H9 (cell line): ENCODE results near the gene TMPRSS6. TPM values are rescaled to one million over a fixed set of nuclear protein-coding genes. Genes with fewer than 3 reads are reported as not detected.

Experiments used
- DNase-seq: peaks from one replicate; pipeline ENCODE4 v3.0.0-alpha.2; 2017
- H2AFZ ChIP-seq: one replicate; pipeline ENCODE4 v1.6.1; 2013; ENCODE audit warnings: mild to moderate bottlenecking, low read length, control low read depth, moderate library complexity
- H2AK5ac ChIP-seq: 2 replicates; pipeline ENCODE4 v1.6.1; 2013; ENCODE audit warnings: low read length, control low read depth, mixed read lengths; ENCODE audit not compliant: insufficient read length
- H2BK120ac ChIP-seq: one replicate; pipeline ENCODE4 v1.6.1; 2013; ENCODE audit warnings: low read depth, mild to moderate bottlenecking, low read length, control low read depth, inconsistent platforms; ENCODE audit not compliant: poor library complexity, severe bottlenecking
- H2BK12ac ChIP-seq: 2 replicates; pipeline ENCODE4 v1.6.1; 2013; ENCODE audit warnings: low read length, control low read depth, mixed read lengths, low read depth; ENCODE audit not compliant: insufficient read length
- H2BK15ac ChIP-seq: 2 replicates; pipeline ENCODE4 v1.6.1; 2013; ENCODE audit warnings: low read depth, low read length, control low read depth
- H2BK20ac ChIP-seq: one replicate; pipeline ENCODE4 v1.6.1; 2013; ENCODE audit warnings: low read depth, mild to moderate bottlenecking, low read length, control low read depth, inconsistent platforms; ENCODE audit not compliant: poor library complexity, severe bottlenecking
- H2BK5ac ChIP-seq: 2 replicates; pipeline ENCODE4 v1.6.1; 2013; ENCODE audit warnings: low read length, control low read depth, mixed read lengths; ENCODE audit not compliant: insufficient read length
- H3K14ac ChIP-seq: 2 replicates; pipeline ENCODE4 v1.6.1; 2013; ENCODE audit warnings: low read length, control low read depth; ENCODE audit not compliant: insufficient read depth
- H3K18ac ChIP-seq: 2 replicates; pipeline ENCODE4 v1.6.1; 2013; ENCODE audit warnings: low read depth, mild to moderate bottlenecking, mixed read lengths, low read length, control low read depth; ENCODE audit not compliant: insufficient read length
- H3K23ac ChIP-seq: 2 replicates; pipeline ENCODE4 v1.6.1; 2013; ENCODE audit warnings: low read length, control low read depth, mixed read lengths, low read depth; ENCODE audit not compliant: insufficient read length
- H3K23me2 ChIP-seq: 2 replicates; pipeline ENCODE4 v1.6.1; 2013; ENCODE audit warnings: low read depth, mild to moderate bottlenecking, mixed read lengths, low read length, control low read depth; ENCODE audit not compliant: insufficient read length, poor library complexity, severe bottlenecking
- H3K27ac ChIP-seq: 2 replicates; pipeline ENCODE4 v1.5.1; 2013; ENCODE audit warnings: low read length, control low read depth, mixed read lengths, low read depth; ENCODE audit not compliant: insufficient read length
- H3K27me3 ChIP-seq: 2 replicates; pipeline ENCODE4 v1.6.1; 2013; ENCODE audit warnings: low read length, control low read depth, inconsistent platforms; ENCODE audit not compliant: insufficient read depth
- H3K4ac ChIP-seq: 2 replicates; pipeline ENCODE4 v1.6.1; 2013; ENCODE audit warnings: low read depth, mild to moderate bottlenecking, control low read depth, inconsistent platforms, low read length, moderate library complexity
- H3K4me1 ChIP-seq: 2 replicates; pipeline ENCODE4 v1.6.1; 2013; ENCODE audit warnings: low read length, control low read depth, inconsistent platforms; ENCODE audit not compliant: insufficient read depth
- H3K4me2 ChIP-seq: 2 replicates; pipeline ENCODE4 v1.6.1; 2013; ENCODE audit warnings: low read length, control low read depth, mixed read lengths; ENCODE audit not compliant: insufficient read length, insufficient read depth
- H3K56ac ChIP-seq: 2 replicates; pipeline ENCODE4 v1.6.1; 2013; ENCODE audit warnings: low read depth, mild to moderate bottlenecking, mixed read lengths, low read length, control low read depth; ENCODE audit not compliant: insufficient read length
- H3K79me1 ChIP-seq: 2 replicates; pipeline ENCODE4 v1.6.1; 2013; ENCODE audit warnings: low read depth, mild to moderate bottlenecking, moderate library complexity, low read length, control low read depth, inconsistent platforms; ENCODE audit not compliant: insufficient read depth, poor library complexity, severe bottlenecking
- H3K79me2 ChIP-seq: 2 replicates; pipeline ENCODE4 v1.6.1; 2013; ENCODE audit warnings: low read length, control low read depth, inconsistent platforms; ENCODE audit not compliant: insufficient read depth
- H3K9ac ChIP-seq: 2 replicates; pipeline ENCODE4 v1.6.1; 2013; ENCODE audit warnings: low read length, control low read depth, mixed read lengths; ENCODE audit not compliant: insufficient read length; ENCODE audit errors: extremely low read depth
- H3K9me3 ChIP-seq: one replicate; pipeline ENCODE4 v1.6.1; 2013; ENCODE audit warnings: low read depth, low read length, inconsistent platforms; ENCODE audit not compliant: control insufficient read depth
- H3T11ph ChIP-seq: one replicate; pipeline ENCODE4 v1.6.1; 2013; ENCODE audit warnings: mild to moderate bottlenecking, low read length, control low read depth, inconsistent platforms
- H4K20me1 ChIP-seq: one replicate; pipeline ENCODE4 v1.6.1; 2013; ENCODE audit not compliant: control insufficient read depth, insufficient read length, insufficient read depth
- H4K5ac ChIP-seq: 2 replicates; pipeline ENCODE4 v1.6.1; 2013; ENCODE audit warnings: low read depth, mild to moderate bottlenecking, mixed read lengths, low read length, control low read depth; ENCODE audit not compliant: insufficient read length
- H4K8ac ChIP-seq: replicated peaks from 2 replicates; pipeline ENCODE4 v1.6.1; 2013; ENCODE audit warnings: low read length, control low read depth, mixed read lengths, low read depth; ENCODE audit not compliant: insufficient read length
- H4K91ac ChIP-seq: 2 replicates; pipeline ENCODE4 v1.6.1; 2013; ENCODE audit warnings: low read depth, mild to moderate bottlenecking, moderate library complexity, mixed read lengths, low read length, control low read depth; ENCODE audit not compliant: insufficient read length
- H3K27ac Mint-ChIP-seq, 3 experiments: 2 replicates in 2 of 3; 3 replicates in 1 of 3; pipeline ENCODE4 v1.8.0; 2020 to 2021; ENCODE audit warnings: mixed read lengths in 3 of 3, mild to moderate bottlenecking in 1 of 3, moderate library complexity in 1 of 3
- H3K27me3 Mint-ChIP-seq: 2 replicates; pipeline ENCODE4 v1.8.0; 2021; ENCODE audit warnings: low read depth, mild to moderate bottlenecking, moderate library complexity, mixed read lengths
- H3K36me3 Mint-ChIP-seq, 3 experiments: 2 replicates in 2 of 3; 3 replicates in 1 of 3; pipeline ENCODE4 v1.8.0; 2020 to 2021; ENCODE audit warnings: low read depth in 3 of 3, mixed read lengths in 3 of 3; ENCODE audit not compliant: insufficient read depth in 1 of 3
- H3K4me1 Mint-ChIP-seq, 2 experiments: 2 replicates each; pipeline ENCODE4 v1.8.0; 2020; ENCODE audit warnings: mixed read lengths in 2 of 2
- H3K4me3 Mint-ChIP-seq, 2 experiments: 2 replicates in 1 of 2; 3 replicates in 1 of 2; pipeline ENCODE4 v1.8.0; 2020 to 2021; ENCODE audit warnings: mild to moderate bottlenecking in 2 of 2, mixed read lengths in 2 of 2, moderate library complexity in 1 of 2
- H3K9me3 Mint-ChIP-seq, 2 experiments: 2 replicates in 1 of 2; 3 replicates in 1 of 2; pipeline ENCODE4 v1.8.0; 2020; ENCODE audit warnings: mild to moderate bottlenecking in 2 of 2, mixed read lengths in 2 of 2, moderate library complexity in 1 of 2
- CTCF ChIP-seq: fragments of 200-600 bp; sonication (generic); conservative IDR thresholded peaks from 3 replicates; pipeline ENCODE4 v1.8.0; 2021; ENCODE audit warnings: antibody characterized with exemption, mild to moderate bottlenecking
- WGBS: extraction: QIAGEN DNeasy Blood & Tissue Kit; methylation state at CpG from one replicate; pipeline ENCODE4 v1.1.7; 2013; ENCODE audit warnings: missing lambda C conversion rate, low lambda C conversion rate, mixed read lengths; ENCODE audit not compliant: insufficient read length; ENCODE audit errors: extremely low coverage; 5-methylcytosine and 5-hydroxymethylcytosine counted together
- total RNA-seq: library from RNA; stranded (reverse); gene quantifications from 2 replicates; pipeline ENCODE4 v1.2.1, GENCODE V29; 2021

Gene TMPRSS6
- total RNA-seq, 1 experiment from 2014 or later, result not detected

- Histone ChIP-seq H2AK5ac (no peak overlapping the region), H3K27me3 (no peaks in the 10 kb centered on the region), H2BK20ac (no peak overlapping the region), H3K56ac (no peak overlapping the region), H3K4ac (no peak overlapping the region), H2BK12ac (no peak overlapping the region), H2BK5ac (no peak overlapping the region), H3K23me2 (no peaks in the 10 kb centered on the region), H3T11ph (no peak overlapping the region), H4K91ac (no peak overlapping the region), H2BK120ac (no peak overlapping the region), H3K23ac (no peak overlapping the region), H4K8ac (no peak overlapping the region), H3K79me1 (no peaks in the 10 kb centered on the region), H3K9me3 (no peaks in the 10 kb centered on the region), H4K5ac (no peak overlapping the region), H3K18ac (no peak overlapping the region), H2AFZ (no peak overlapping the region), H3K4me1 (no peaks in the 10 kb centered on the region; the same call in 1 of the 2 replicates), H3K9ac (no peak overlapping the region), H4K20me1 (no peaks in the 10 kb centered on the region), H3K27ac (no peak overlapping the region), H3K79me2 (no peaks in the 10 kb centered on the region), H3K14ac (no peak overlapping the region; the same call in 1 of the 2 replicates), H3K4me2 (no peak overlapping the region), H2BK15ac (no peak overlapping the region)
- Mint-ChIP-seq H3K27me3 (peaks cover 18% of the 10 kb centered on the region), H3K27ac (peak overlapping the region in 2 of 3 experiments; percentile 44 to 59; a peak in 3 of 7 replicates), H3K4me3 (no peak overlapping the region; a peak in 1 of 5 replicates), H3K4me1 (peaks cover 6 to 23% of the 10 kb centered on the region in 2 experiments), H3K36me3 (no peaks in the 10 kb centered on the region; a peak in 1 of 7 replicates), H3K9me3 (peaks cover 0 to 3% of the 10 kb centered on the region in 2 experiments; a peak in 1 of 5 replicates)
- DNase-seq, result no peak
- no CpG with 5 or more reads among the region's 17 CpGs for WGBS
- no peak for TF ChIP-seq CTCF
These were observed 35.9 kb upstream of the TMPRSS6 start for GRCh38 chr22:37145180-37146050.
